PC-3 (cell line): ENCODE results near the gene MGARP. TPM values are rescaled to one million over a fixed set of nuclear protein-coding genes. Genes with fewer than 3 reads are reported as not detected.
A peak's percentile ranks its signal among the peaks of the same experiment; 100 is the strongest.

Experiments used
- ATAC-seq: fragments of 200-7000 bp; cut with Tn5 transposase; 2 replicates; pipeline ENCODE4 v1.9.1; 2020; ENCODE audit warnings: mild to moderate bottlenecking, moderate library complexity
- BruUV-seq: library from RNA; stranded (reverse); fragments of 400-500 nt; replicated peaks from 2 replicates; lab custom pipeline; 2021; lab: Mats Ljungman, UMichigan
- CTCF ChIA-PET: fragments of 300-600 bp; sonication (Branson Sonifier 250); formaldehyde crosslinking; loops from one replicate; lab custom pipeline; 2022; ENCODE audit warnings: antibody characterized with exemption; lab: Charles Lee
- POLR2A ChIA-PET: fragments of 300-600 bp; sonication (Branson Sonifier 250); formaldehyde crosslinking; loops from one replicate; lab custom pipeline; 2022; ENCODE audit warnings: antibody characterized with exemption; ENCODE audit not compliant: unreplicated experiment; lab: Charles Lee
- DNase-seq: peaks from one replicate; pipeline ENCODE4 v3.0.0-alpha.2; 2015
- H2AFZ ChIP-seq: fragments of 300-600 bp; sonication (generic); 2 replicates; pipeline ENCODE4 v1.6.0; 2016; ENCODE audit warnings: antibody characterized with exemption, low read length
- H3F3A ChIP-seq: fragments of 300-600 bp; sonication (generic); one replicate; pipeline ENCODE4 v1.6.0; 2017; ENCODE audit warnings: antibody characterized with exemption, low read length, control low read depth, mild to moderate bottlenecking; ENCODE audit not compliant: unreplicated experiment
- H3K27ac ChIP-seq: fragments of 300-600 bp; sonication (generic); 2 replicates; pipeline ENCODE4 v1.5.1; 2016; ENCODE audit warnings: mild to moderate bottlenecking, low read length
- H3K27me3 ChIP-seq: fragments of 300-600 bp; sonication (generic); 2 replicates; pipeline ENCODE4 v1.6.1; 2016; ENCODE audit warnings: low read length, mixed read lengths
- H3K36me3 ChIP-seq: fragments of 300-600 bp; sonication (generic); 2 replicates; pipeline ENCODE4 v1.6.1; 2016; ENCODE audit warnings: low read depth, mixed run types, low read length, mixed read lengths
- H3K4me1 ChIP-seq: fragments of 300-600 bp; sonication (generic); 2 replicates; pipeline ENCODE4 v1.5.1; 2016; ENCODE audit warnings: low read length; ENCODE audit not compliant: insufficient read depth
- H3K4me2 ChIP-seq: fragments of 300-600 bp; sonication (generic); 2 replicates; pipeline ENCODE4 v1.6.0; 2016; ENCODE audit warnings: low read length
- H3K4me3 ChIP-seq: fragments of 300-600 bp; sonication (generic); 2 replicates; pipeline ENCODE4 v1.5.1; 2016; ENCODE audit warnings: mild to moderate bottlenecking, low read length, mixed read lengths
- H3K79me2 ChIP-seq: fragments of 300-600 bp; sonication (generic); 2 replicates; pipeline ENCODE4 v1.6.1; 2017; ENCODE audit warnings: low read length, mixed read lengths
- H3K9ac ChIP-seq: fragments of 300-600 bp; sonication (generic); 2 replicates; pipeline ENCODE4 v1.6.0; 2016; ENCODE audit warnings: mild to moderate bottlenecking, low read length
- H3K9me2 ChIP-seq: fragments of 300-600 bp; sonication (generic); replicated peaks from 2 replicates; pipeline ENCODE4 v1.6.1; 2016; ENCODE audit warnings: mixed run types, low read length, mixed read lengths
- H3K9me3 ChIP-seq: fragments of 300-600 bp; sonication (generic); 2 replicates; pipeline ENCODE4 v1.6.1; 2016; ENCODE audit warnings: low read length, mixed read lengths
- H4K20me1 ChIP-seq: fragments of 300-600 bp; sonication (generic); 2 replicates; pipeline ENCODE4 v1.6.1; 2016; ENCODE audit warnings: low read length, mixed read lengths
- CTCF ChIP-seq: fragments of 300-600 bp; sonication (generic); conservative IDR thresholded peaks from 2 replicates; pipeline ENCODE4 v1.5.1; 2017; ENCODE audit warnings: antibody characterized with exemption, low read depth, mild to moderate bottlenecking, low read length
- EZH2 ChIP-seq: fragments of 300-600 bp; sonication (generic); IDR thresholded peaks from one replicate; pipeline ENCODE4 v1.6.1; 2017; ENCODE audit warnings: antibody characterized with exemption, mild to moderate bottlenecking, low read length; ENCODE audit not compliant: unreplicated experiment
- EZH2phosphoT487 ChIP-seq: fragments of 300-600 bp; sonication (generic); IDR thresholded peaks from 2 replicates; pipeline ENCODE4 v1.6.1; 2018; ENCODE audit warnings: mild to moderate bottlenecking, antibody characterized with exemption, low read length, borderline replicate concordance
- intact Hi-C: fragments of 100-400 bp; cut with micrococcal nuclease; formaldehyde crosslinking; loops from 2 replicates; pipeline ENCODE4 v1.9.0; 2023
- total RNA-seq: library from RNA; depleted of rRNA; stranded (reverse); fragments of >200 nt; gene quantifications from 2 replicates; pipeline ENCODE4 v1.2.3, GENCODE V29; 2014

MGARP gene
- total RNA-seq, 1 experiment from 2014 or later: 0.33 TPM

GRCh38 chr4:139247241-139247640, 32.8 kb downstream of the MGARP start:
- no TSS peak for BruUV-seq
- ChIA-PET POLR2A (no interaction called here), CTCF (no interaction called here)
- intact Hi-C loops: no loop called here
- no peaks in the 10 kb centered on the region for H3K27me3 ChIP-seq
- ATAC-seq (no peak), DNase-seq (no peak)
- H3K4me2 ChIP-seq: no peak overlapping the region
- no peaks in the 10 kb centered on the region for H3K79me2 ChIP-seq
- no peaks in the 10 kb centered on the region for H3K36me3 ChIP-seq
- H4K20me1 ChIP-seq: no peaks in the 10 kb centered on the region
- no peak overlapping the region for H3K27ac ChIP-seq
- no peak overlapping the region for H3K9ac ChIP-seq
- no peak overlapping the region for H3K4me3 ChIP-seq
- H3K9me2 ChIP-seq: no peaks in the 10 kb centered on the region
- no peaks in the 10 kb centered on the region for H3K9me3 ChIP-seq
- H2AFZ ChIP-seq: no peak overlapping the region
- H3K4me1 ChIP-seq: peaks cover 33% of the 10 kb centered on the region
- TF ChIP-seq EZH2 (no peak), CTCF (no peak), EZH2phosphoT487 (no peak)
- peaks cover 6% of the 10 kb centered on the region for H3F3A ChIP-seq

- Histone ChIP-seq H3F3A (peaks cover 6% of the 10 kb centered on the region), H4K20me1 (no peaks in the 10 kb centered on the region), H3K36me3 (no peaks in the 10 kb centered on the region), H2AFZ (no peak overlapping the region), H3K27ac (no peak overlapping the region), H3K9me3 (no peaks in the 10 kb centered on the region), H3K27me3 (no peaks in the 10 kb centered on the region), H3K9ac (no peak overlapping the region), H3K9me2 (no peaks in the 10 kb centered on the region), H3K79me2 (no peaks in the 10 kb centered on the region), H3K4me1 (peaks cover 41% of the 10 kb centered on the region), H3K4me2 (no peak overlapping the region), H3K4me3 (no peak overlapping the region)
- no TSS peak for BruUV-seq
- intact Hi-C loops: no loop called here
- TF ChIP-seq EZH2phosphoT487 (no peak), CTCF (no peak), EZH2 (no peak)
- ATAC-seq (no peak), DNase-seq (no peak)
- ChIA-PET POLR2A (no interaction called here), CTCF (no interaction called here)
These were observed 33.9 kb downstream of the MGARP start for GRCh38 chr4:139246166-139246565.

GRCh38 chr4:139245590-139245989, 34.4 kb downstream of the MGARP start:
- ATAC-seq (no peak), DNase-seq (peak; percentile 59)
- H3K4me3 ChIP-seq: no peak overlapping the region
- H3K4me2 ChIP-seq: no peak overlapping the region; the same call in 1 of the 2 replicates
- H3K79me2 ChIP-seq: no peaks in the 10 kb centered on the region
- H4K20me1 ChIP-seq: no peaks in the 10 kb centered on the region
- ChIA-PET POLR2A (no interaction called here), CTCF (no interaction called here)
- TF ChIP-seq CTCF (no peak), EZH2phosphoT487 (no peak), EZH2 (no peak)
- no peaks in the 10 kb centered on the region for H3K9me3 ChIP-seq
- H2AFZ ChIP-seq: no peak overlapping the region
- H3F3A ChIP-seq: peaks cover 6% of the 10 kb centered on the region
- no peaks in the 10 kb centered on the region for H3K36me3 ChIP-seq
- H3K27me3 ChIP-seq: no peaks in the 10 kb centered on the region
- intact Hi-C loops: no loop called here
- no peaks in the 10 kb centered on the region for H3K9me2 ChIP-seq
- peaks cover 41% of the 10 kb centered on the region for H3K4me1 ChIP-seq
- BruUV-seq: no TSS peak
- H3K9ac ChIP-seq: no peak overlapping the region
- no peak overlapping the region for H3K27ac ChIP-seq
